ENCODE measurements around the gene DAAM1.

- TF ChIP-seq CTCF (IDR thresholded peaks at IDR 0.05) (no peak), MAX (IDR thresholded peaks at IDR 0.05) (no peak), SREBF2 (IDR thresholded peaks at IDR 0.05) (no peak)
Measured at GRCh38 chr14:59356312-59356711, 167.8 kb downstream of the DAAM1 start.

Measured in A549 (cell line).